Measurements from ENCODE around the gene NEURL4.

DNA sequence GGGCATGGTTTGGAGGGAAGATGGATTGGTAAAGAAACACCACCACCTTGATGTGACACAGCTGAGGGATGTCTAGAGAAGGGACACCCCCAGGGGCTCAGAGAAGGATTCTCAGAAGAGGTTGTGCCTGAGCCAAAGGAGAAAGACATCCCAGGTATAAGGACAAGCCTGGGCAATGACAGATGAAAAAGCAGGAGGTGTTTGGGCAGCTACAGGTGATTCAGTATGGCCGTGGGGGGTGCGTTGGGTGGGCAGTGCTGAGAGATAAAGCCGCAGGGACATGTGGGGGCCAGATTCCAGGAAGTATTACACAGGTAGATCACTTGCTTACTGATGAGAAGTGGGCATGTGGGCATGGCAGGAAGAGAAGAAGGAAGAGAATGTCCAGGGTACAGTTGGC lies 32.8 kb upstream of the NEURL4 start:
- TF ChIP-seq, protein P1, sequence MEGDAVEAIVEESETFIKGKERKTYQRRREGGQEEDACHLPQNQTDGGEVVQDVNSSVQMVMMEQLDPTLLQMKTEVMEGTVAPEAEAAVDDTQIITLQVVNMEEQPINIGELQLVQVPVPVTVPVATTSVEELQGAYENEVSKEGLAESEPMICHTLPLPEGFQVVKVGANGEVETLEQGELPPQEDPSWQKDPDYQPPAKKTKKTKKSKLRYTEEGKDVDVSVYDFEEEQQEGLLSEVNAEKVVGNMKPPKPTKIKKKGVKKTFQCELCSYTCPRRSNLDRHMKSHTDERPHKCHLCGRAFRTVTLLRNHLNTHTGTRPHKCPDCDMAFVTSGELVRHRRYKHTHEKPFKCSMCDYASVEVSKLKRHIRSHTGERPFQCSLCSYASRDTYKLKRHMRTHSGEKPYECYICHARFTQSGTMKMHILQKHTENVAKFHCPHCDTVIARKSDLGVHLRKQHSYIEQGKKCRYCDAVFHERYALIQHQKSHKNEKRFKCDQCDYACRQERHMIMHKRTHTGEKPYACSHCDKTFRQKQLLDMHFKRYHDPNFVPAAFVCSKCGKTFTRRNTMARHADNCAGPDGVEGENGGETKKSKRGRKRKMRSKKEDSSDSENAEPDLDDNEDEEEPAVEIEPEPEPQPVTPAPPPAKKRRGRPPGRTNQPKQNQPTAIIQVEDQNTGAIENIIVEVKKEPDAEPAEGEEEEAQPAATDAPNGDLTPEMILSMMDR (IDR thresholded peaks at IDR 0.05; ENCODE audit: low read depth, low read length, missing input control), result no peak
- TF ChIP-seq MAX (IDR thresholded peaks at IDR 0.05), result no peak
- TF ChIP-seq TAF1 (conservative IDR thresholded peaks at IDR 0.05), result no peak
- no peak for TF ChIP-seq JUND (IDR thresholded peaks at IDR 0.05)
- TF ChIP-seq HNF4A (conservative IDR thresholded peaks at IDR 0.05), result no peak

Data from liver (tissue), 3 donors.